ENCODE data around the gene HYAL1. TPM values are rescaled to one million over a fixed set of nuclear protein-coding genes. Genes with fewer than 3 reads are reported as not detected.

HYAL1 gene
- total RNA-seq, 1 donor from 2014 or later, result 3.0 TPM

GRCh38 chr3:50317300-50317699, 13.9 kb upstream of the HYAL1 start:
- H3K4me2 ChIP-seq, result no peak overlapping the region

GRCh38 chr3:50316657-50317242, 13.4 kb upstream of the HYAL1 start:
- Histone ChIP-seq H3K4me2 (no peak overlapping the region), H3K27ac (no peak overlapping the region), H3K79me2 (ENCODE audit: low read depth) (peaks cover 37% of the 10 kb centered on the region), H2AFZ (replicated peaks) (no peak overlapping the region), H3K4me3 (no peak overlapping the region), H3K4me1 (peaks cover 18% of the 10 kb centered on the region), H3K27me3 (no peaks in the 10 kb centered on the region), H3F3A (ENCODE audit: low read depth) (peaks cover 10% of the 10 kb centered on the region), H3K9me3 (ENCODE audit: low read depth) (no peaks in the 10 kb centered on the region), H3K9ac (no peak overlapping the region), H4K20me1 (ENCODE audit: low read depth) (peaks cover 36% of the 10 kb centered on the region), H3K36me3 (no peaks in the 10 kb centered on the region)
- Mint-ChIP-seq H3K27ac (no peak overlapping the region), H3K27me3 (ENCODE audit: insufficient read depth, low read depth) (peaks cover 2% of the 10 kb centered on the region), H3K9me3 (peaks cover 2% of the 10 kb centered on the region), H3K4me3 (peak overlapping the region; percentile 0), H3K36me3 (peaks cover 41% of the 10 kb centered on the region), H3K4me1 (peaks cover 26% of the 10 kb centered on the region)
- TF ChIP-seq EZH2 (IDR thresholded peaks at IDR 0.05) (no peak), CTCF (IDR thresholded peaks at IDR 0.05) (no peak)
- no peak for DNase-seq (ENCODE audit: low spot score)

More at GRCh38 chr3:50317300-50317699, 13.9 kb upstream of the HYAL1 start:
- Histone ChIP-seq H3K27me3 (no peaks in the 10 kb centered on the region), H3K4me1 (peaks cover 22% of the 10 kb centered on the region), H3F3A (ENCODE audit: low read depth) (peaks cover 16% of the 10 kb centered on the region), H3K9me3 (ENCODE audit: low read depth) (no peaks in the 10 kb centered on the region), H2AFZ (replicated peaks) (no peak overlapping the region), H3K36me3 (no peaks in the 10 kb centered on the region), H3K79me2 (ENCODE audit: low read depth) (peaks cover 37% of the 10 kb centered on the region), H3K9ac (no peak overlapping the region), H3K27ac (no peak overlapping the region), H4K20me1 (ENCODE audit: low read depth) (peaks cover 36% of the 10 kb centered on the region), H3K4me3 (no peak overlapping the region)
- Mint-ChIP-seq H3K4me3 (no peak overlapping the region), H3K27ac (no peak overlapping the region), H3K4me1 (peaks cover 27% of the 10 kb centered on the region), H3K9me3 (peaks cover 2% of the 10 kb centered on the region), H3K36me3 (peaks cover 41% of the 10 kb centered on the region), H3K27me3 (ENCODE audit: insufficient read depth, low read depth) (peaks cover 2% of the 10 kb centered on the region)
- TF ChIP-seq EZH2phosphoT487 (IDR thresholded peaks at IDR 0.05) (no peak), CTCF (IDR thresholded peaks at IDR 0.05) (no peak), EZH2 (IDR thresholded peaks at IDR 0.05) (no peak)
- no peak for DNase-seq (ENCODE audit: low spot score)

- Histone ChIP-seq H3K4me2 (no peak overlapping the region), H2AFZ (replicated peaks) (no peak overlapping the region), H3F3A (ENCODE audit: low read depth) (peaks cover 2% of the 10 kb centered on the region), H3K9ac (no peak overlapping the region), H4K20me1 (ENCODE audit: low read depth) (peaks cover 26% of the 10 kb centered on the region), H3K9me3 (ENCODE audit: low read depth) (peaks cover under 1% of the 10 kb centered on the region), H3K4me3 (no peak overlapping the region), H3K27me3 (no peaks in the 10 kb centered on the region), H3K4me1 (peaks cover 12% of the 10 kb centered on the region), H3K79me2 (ENCODE audit: low read depth) (peaks cover 27% of the 10 kb centered on the region), H3K36me3 (no peaks in the 10 kb centered on the region), H3K27ac (no peak overlapping the region)
- H3K27ac Mint-ChIP-seq, result no peak overlapping the region
- TF ChIP-seq CTCF (IDR thresholded peaks at IDR 0.05), result no peak
- TF ChIP-seq EZH2phosphoT487 (IDR thresholded peaks at IDR 0.05), result no peak
- no peak for TF ChIP-seq EZH2 (IDR thresholded peaks at IDR 0.05)
- H3K4me3 Mint-ChIP-seq, result no peak overlapping the region
- peaks cover 17% of the 10 kb centered on the region for H3K4me1 Mint-ChIP-seq
- peaks cover 7% of the 10 kb centered on the region for H3K9me3 Mint-ChIP-seq
- H3K27me3 Mint-ChIP-seq (ENCODE audit: insufficient read depth, low read depth), result peaks cover 3% of the 10 kb centered on the region
- H3K36me3 Mint-ChIP-seq, result peaks cover 42% of the 10 kb centered on the region
- no peak for DNase-seq (ENCODE audit: low spot score)
Measured at GRCh38 chr3:50314816-50315215, 11.4 kb upstream of the HYAL1 start.
